A673 (cell line): ENCODE data around the gene TNFRSF12A.

ENCODE experiments used
- CTCF ChIP-seq: fragments of 300-800, 200-600 bp; sonication (generic); conservative IDR thresholded peaks from 2 replicates; pipeline ENCODE4 v1.5.1; 2017; ENCODE audit warnings: low read depth, mild to moderate bottlenecking, antibody characterized with exemption, low read length, moderate library complexity, mixed read lengths
- EZH2 ChIP-seq: fragments of 200-600 bp; sonication (generic); IDR thresholded peaks from 2 replicates; pipeline ENCODE4 v1.6.1; 2017; ENCODE audit warnings: borderline replicate concordance, low read depth, mild to moderate bottlenecking, mixed read lengths, antibody characterized with exemption, low read length; ENCODE audit not compliant: poor library complexity, severe bottlenecking

- no peak for TF ChIP-seq CTCF
- TF ChIP-seq EZH2, result no peak
Measured at GRCh38 chr16:3000540-3000939, 19.6 kb upstream of the TNFRSF12A start.
